Caco-2 (cell line): ENCODE data around the gene ASPG. TPM values are rescaled to one million over a fixed set of nuclear protein-coding genes. Genes with fewer than 3 reads are reported as not detected.

ENCODE experiments used
- BruUV-seq: library from RNA; stranded (reverse); fragments of 400-500 nt; replicated peaks from 2 replicates; lab custom pipeline; 2021; lab: Mats Ljungman, UMichigan
- CTCF ChIA-PET: fragments of 300-600 bp; sonication (Branson Sonifier 250); formaldehyde crosslinking; loops from one replicate; lab custom pipeline; 2022; ENCODE audit warnings: antibody characterized with exemption; lab: Charles Lee
- POLR2A ChIA-PET: fragments of 300-600 bp; sonication (Branson Sonifier 250); formaldehyde crosslinking; loops from one replicate; lab custom pipeline; 2022; ENCODE audit warnings: antibody characterized with exemption; lab: Charles Lee
- DNase-seq, 2 experiments: peaks; one replicate each; pipeline versions ENCODE4 v3.0.0 to v3.0.0-alpha.2; 2020 to 2022
- H3K27me3 ChIP-seq: replicated peaks from 2 replicates; pipeline ENCODE4 v1.6.0; 2011; ENCODE audit warnings: low read length; ENCODE audit not compliant: control insufficient read depth, insufficient read depth
- H3K36me3 ChIP-seq: 2 replicates; pipeline ENCODE4 v1.5.1; 2011; ENCODE audit warnings: low read length; ENCODE audit not compliant: control insufficient read depth, insufficient read depth
- H3K4me1 ChIP-seq: fragments of 250-450 bp; sonication (Bioruptor Pico); 2 replicates; pipeline ENCODE4 v1.5.1; 2020; ENCODE audit warnings: mild to moderate bottlenecking
- H3K4me3 ChIP-seq: 2 replicates; pipeline ENCODE4 v1.5.1; 2011; ENCODE audit warnings: low read depth, mild to moderate bottlenecking, control low read depth, low read length
- H3K9me3 ChIP-seq: fragments of 250-450 bp; sonication (Bioruptor Pico); 2 replicates; pipeline ENCODE4 v1.5.1; 2020; ENCODE audit warnings: mild to moderate bottlenecking, moderate library complexity
- H3K27ac Mint-ChIP-seq: one replicate; pipeline ENCODE4 v1.8.0; 2022; ENCODE audit warnings: mixed read lengths; ENCODE audit not compliant: unreplicated experiment
- H3K27me3 Mint-ChIP-seq: one replicate; pipeline ENCODE4 v1.8.0; 2022; ENCODE audit warnings: mixed read lengths; ENCODE audit not compliant: insufficient read depth, unreplicated experiment
- H3K36me3 Mint-ChIP-seq: one replicate; pipeline ENCODE4 v1.8.0; 2022; ENCODE audit warnings: mild to moderate bottlenecking, mixed read lengths; ENCODE audit not compliant: insufficient read depth, unreplicated experiment
- H3K4me1 Mint-ChIP-seq: one replicate; pipeline ENCODE4 v1.8.0; 2022; ENCODE audit warnings: low read depth, mixed read lengths; ENCODE audit not compliant: unreplicated experiment
- H3K4me3 Mint-ChIP-seq: one replicate; pipeline ENCODE4 v1.8.0; 2022; ENCODE audit warnings: mild to moderate bottlenecking, moderate library complexity, mixed read lengths; ENCODE audit not compliant: unreplicated experiment
- H3K9me3 Mint-ChIP-seq: one replicate; pipeline ENCODE4 v1.8.0; 2022; ENCODE audit warnings: mixed read lengths; ENCODE audit not compliant: unreplicated experiment
- intact Hi-C: fragments of 100-400 bp; cut with micrococcal nuclease; formaldehyde crosslinking; loops from one replicate; pipeline ENCODE4 v1.10.0; 2022; ENCODE audit not compliant: unreplicated experiment
- total RNA-seq: library from RNA; stranded (reverse); gene quantifications from 2 replicates; pipeline ENCODE4 v1.2.3, GENCODE V29; 2022
- TF ChIP-seq, protein P1 (sequence below), 2 experiments: fragments of 200-600 bp in 1 of 2; IDR thresholded peaks; 1 replicate in 1 of 2; 2 replicates in 1 of 2; pipeline versions ENCODE4 v1.5.1 to v1.8.0; 2011 to 2022; ENCODE audit warnings: antibody characterized with exemption in 1 of 2, control low read depth in 1 of 2, inconsistent platforms in 1 of 2, low read depth in 1 of 2, low read length in 1 of 2, mild to moderate bottlenecking in 1 of 2, moderate library complexity in 1 of 2; ENCODE audit not compliant: insufficient read depth in 1 of 2, severe bottlenecking in 1 of 2, unreplicated experiment in 1 of 2

ASPG gene
- total RNA-seq, 1 experiment from 2014 or later = not detected

GRCh38 chr14:104128981-104129380 lies 43.5 kb downstream of the ASPG start:
- no peaks in the 10 kb centered on the region for H3K36me3 ChIP-seq
- H3K36me3 Mint-ChIP-seq = no peaks in the 10 kb centered on the region
- BruUV-seq = no TSS peak
- POLR2A ChIA-PET = no interaction called here
- peaks cover 55% of the 10 kb centered on the region for H3K9me3 Mint-ChIP-seq
- intact Hi-C loops = no loop called here
- peaks cover 28% of the 10 kb centered on the region for H3K9me3 ChIP-seq
- H3K27ac Mint-ChIP-seq = no peak overlapping the region
- DNase-seq = no peak
- TF ChIP-seq, protein P1, sequence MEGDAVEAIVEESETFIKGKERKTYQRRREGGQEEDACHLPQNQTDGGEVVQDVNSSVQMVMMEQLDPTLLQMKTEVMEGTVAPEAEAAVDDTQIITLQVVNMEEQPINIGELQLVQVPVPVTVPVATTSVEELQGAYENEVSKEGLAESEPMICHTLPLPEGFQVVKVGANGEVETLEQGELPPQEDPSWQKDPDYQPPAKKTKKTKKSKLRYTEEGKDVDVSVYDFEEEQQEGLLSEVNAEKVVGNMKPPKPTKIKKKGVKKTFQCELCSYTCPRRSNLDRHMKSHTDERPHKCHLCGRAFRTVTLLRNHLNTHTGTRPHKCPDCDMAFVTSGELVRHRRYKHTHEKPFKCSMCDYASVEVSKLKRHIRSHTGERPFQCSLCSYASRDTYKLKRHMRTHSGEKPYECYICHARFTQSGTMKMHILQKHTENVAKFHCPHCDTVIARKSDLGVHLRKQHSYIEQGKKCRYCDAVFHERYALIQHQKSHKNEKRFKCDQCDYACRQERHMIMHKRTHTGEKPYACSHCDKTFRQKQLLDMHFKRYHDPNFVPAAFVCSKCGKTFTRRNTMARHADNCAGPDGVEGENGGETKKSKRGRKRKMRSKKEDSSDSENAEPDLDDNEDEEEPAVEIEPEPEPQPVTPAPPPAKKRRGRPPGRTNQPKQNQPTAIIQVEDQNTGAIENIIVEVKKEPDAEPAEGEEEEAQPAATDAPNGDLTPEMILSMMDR (IDR thresholded peaks at IDR 0.05; ENCODE audit: insufficient read depth in 1 of 2, low read depth in 1 of 2, low read length in 1 of 2, severe bottlenecking in 1 of 2, unreplicated experiment in 1 of 2) = no peak
- no peak overlapping the region for H3K4me3 ChIP-seq
- no peaks in the 10 kb centered on the region; the same call in 1 of the 2 replicates for H3K27me3 ChIP-seq
- CTCF ChIA-PET = interaction anchor here (1.8 kb wide), 1 partner anchor 51 kb away, joined by 7 read pairs; no protein-coding TSS in a partner anchor
- no peak overlapping the region for H3K4me3 Mint-ChIP-seq
- H3K4me1 ChIP-seq = no peaks in the 10 kb centered on the region
- H3K4me1 Mint-ChIP-seq = no peaks in the 10 kb centered on the region
- peaks cover 13% of the 10 kb centered on the region for H3K27me3 Mint-ChIP-seq

- TF ChIP-seq, protein P1 (IDR thresholded peaks at IDR 0.05; ENCODE audit: insufficient read depth in 1 of 2, low read depth in 1 of 2, low read length in 1 of 2, severe bottlenecking in 1 of 2, unreplicated experiment in 1 of 2) = no peak
- no peak overlapping the region for H3K4me3 Mint-ChIP-seq
- no TSS peak for BruUV-seq
- peaks cover 50% of the 10 kb centered on the region for H3K9me3 Mint-ChIP-seq
- no peaks in the 10 kb centered on the region for H3K36me3 Mint-ChIP-seq
- no peaks in the 10 kb centered on the region for H3K4me1 Mint-ChIP-seq
- CTCF ChIA-PET = interaction anchor here (0.6 to 1.8 kb wide), 2 partner anchors 35 to 52 kb away, joined by 3 to 7 read pairs; no protein-coding TSS in a partner anchor
- H3K4me1 ChIP-seq = no peaks in the 10 kb centered on the region
- peaks cover 23% of the 10 kb centered on the region for H3K9me3 ChIP-seq
- no peaks in the 10 kb centered on the region; the same call in 1 of the 2 replicates for H3K27me3 ChIP-seq
- H3K4me3 ChIP-seq = no peak overlapping the region
- no peak overlapping the region for H3K27ac Mint-ChIP-seq
- POLR2A ChIA-PET = no interaction called here
- H3K36me3 ChIP-seq = no peaks in the 10 kb centered on the region
- peaks cover 15% of the 10 kb centered on the region for H3K27me3 Mint-ChIP-seq
- DNase-seq = no peak
- intact Hi-C loops = no loop called here
These were observed 44.1 kb downstream of the ASPG start for GRCh38 chr14:104129556-104129955.

DNA sequence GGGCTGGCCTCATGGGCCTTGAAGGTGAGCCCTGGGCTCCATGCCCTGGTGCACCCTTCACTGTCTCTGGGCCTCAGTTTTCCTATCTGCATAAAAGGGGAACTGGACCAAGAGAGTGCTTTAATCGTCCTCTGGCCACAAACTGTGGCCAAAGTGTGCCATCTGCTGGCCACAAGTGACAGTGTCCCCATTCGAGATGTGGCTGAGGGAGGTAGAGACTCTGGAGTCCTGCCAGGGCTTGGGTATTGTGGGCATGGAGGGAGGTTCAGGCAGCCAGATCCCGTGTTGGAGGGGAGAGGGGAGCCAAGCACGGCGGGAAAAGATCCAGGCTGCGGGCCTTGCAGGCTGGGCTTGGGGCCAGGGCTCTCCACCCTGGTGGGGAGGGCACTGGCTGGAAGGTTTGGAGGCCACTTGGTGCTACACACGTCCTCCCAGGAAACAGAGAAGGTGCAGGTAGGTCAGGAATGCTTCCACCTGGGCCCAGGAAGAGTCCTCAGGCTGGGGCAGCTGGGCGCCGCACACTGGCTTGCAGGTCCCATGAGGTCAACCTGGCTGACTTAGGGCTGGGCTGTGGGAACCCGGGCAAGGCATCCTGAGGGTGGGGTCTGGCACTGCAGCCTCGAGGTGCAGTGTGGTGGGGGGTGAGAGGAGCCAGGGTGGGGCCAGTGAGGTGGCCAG lies 45.6 kb downstream of the ASPG start:
- DNase-seq = peak; percentile 40 to 54
- ChIA-PET CTCF (interaction anchor here (1.5 kb wide), 1 partner anchor 54 kb away, joined by 5 read pairs; no protein-coding TSS in a partner anchor), POLR2A (no interaction called here)
- no peaks in the 10 kb centered on the region for H3K36me3 ChIP-seq
- H3K27me3 Mint-ChIP-seq = peaks cover 18% of the 10 kb centered on the region
- TF ChIP-seq, protein P1 (IDR thresholded peaks at IDR 0.05; ENCODE audit: insufficient read depth in 1 of 2, low read depth in 1 of 2, low read length in 1 of 2, severe bottlenecking in 1 of 2, unreplicated experiment in 1 of 2) = peak; percentile 61 to 69
- H3K27ac Mint-ChIP-seq = no peak overlapping the region
- H3K4me1 Mint-ChIP-seq = no peaks in the 10 kb centered on the region
- H3K4me1 ChIP-seq = peaks cover 7% of the 10 kb centered on the region
- BruUV-seq = no TSS peak
- no peaks in the 10 kb centered on the region for H3K36me3 Mint-ChIP-seq
- peaks cover 36% of the 10 kb centered on the region for H3K9me3 Mint-ChIP-seq
- H3K27me3 ChIP-seq = peaks cover 1% of the 10 kb centered on the region; the same call in 1 of the 2 replicates
- no peak overlapping the region for H3K4me3 Mint-ChIP-seq
- H3K4me3 ChIP-seq = no peak overlapping the region
- intact Hi-C loops = loop anchor here (1.0 kb wide), 2 partner anchors 37 to 53 kb away; no protein-coding TSS in a partner anchor
- peaks cover 12% of the 10 kb centered on the region for H3K9me3 ChIP-seq
